CD4-positive, alpha-beta T cell treated with Interleukin-1 beta for 1 hour (primary cell): ENCODE measurements around the gene PPP4R1.

ENCODE experiments used
- DNase-seq, 2 donors: peaks; one replicate each; pipeline ENCODE4 v3.0.0-alpha.2; 2020 to 2022

PPP4R1 gene

GRCh38 chr18:9594823-9595596 lies 19.3 kb downstream of the PPP4R1 start:
- DNase-seq, result no peak

DNA sequence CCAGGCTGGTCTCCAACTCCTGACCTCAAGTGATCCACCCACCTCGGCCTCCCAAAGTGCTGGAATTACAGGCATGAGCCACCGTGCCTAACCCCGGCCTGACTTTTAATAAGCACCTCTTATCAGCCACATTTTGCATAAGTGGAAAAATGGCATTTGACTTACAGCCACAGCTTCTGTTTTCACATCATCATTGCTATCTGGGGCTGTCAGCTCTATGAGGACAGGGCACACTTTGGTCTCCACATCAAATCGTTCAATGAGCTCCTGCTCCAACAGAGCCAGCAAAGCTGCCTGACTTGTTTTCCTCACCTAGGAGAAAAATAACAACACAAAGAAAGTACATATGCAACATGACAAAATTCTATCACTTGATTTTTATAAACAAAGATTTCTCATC lies 26.4 kb downstream of the PPP4R1 start:
- no peak for DNase-seq

DNA sequence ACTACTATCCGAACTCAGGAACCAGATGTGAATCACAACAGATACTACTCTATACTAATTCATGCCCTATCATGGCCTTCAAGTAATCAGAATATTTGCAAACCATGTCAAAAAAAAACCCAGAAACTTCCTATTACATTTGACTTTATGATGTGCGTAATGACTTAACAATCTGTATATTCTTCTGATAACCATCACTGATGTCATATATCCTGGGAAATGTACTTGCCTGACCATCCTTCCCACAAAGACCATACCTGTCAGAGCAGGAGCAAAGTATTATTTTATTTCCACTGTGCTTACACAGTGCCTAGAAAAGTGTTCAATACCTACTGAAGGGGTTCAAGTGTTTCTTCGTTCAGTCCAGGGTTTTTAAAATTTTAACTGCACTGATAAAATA lies 27.5 kb downstream of the PPP4R1 start:
- DNase-seq, result no peak

DNA sequence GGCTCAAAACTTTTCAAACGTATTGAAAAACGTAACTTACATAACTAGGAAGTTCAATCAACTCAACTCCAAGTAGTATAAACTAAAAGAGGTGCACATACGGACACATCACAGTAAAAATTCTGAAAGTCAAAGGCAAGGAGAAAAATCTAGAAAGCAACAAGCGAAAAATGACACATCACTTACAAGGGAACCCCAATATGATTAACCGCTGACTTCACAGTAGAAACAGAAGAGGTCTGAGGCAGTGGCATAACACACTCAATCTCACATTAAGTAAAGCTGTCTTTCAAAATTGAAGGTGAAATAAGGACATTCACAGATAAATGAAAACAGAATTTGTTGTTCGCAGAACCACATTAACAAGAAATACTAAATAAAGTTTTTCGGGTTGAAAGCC lies 32.7 kb downstream of the PPP4R1 start:
- no peak for DNase-seq

DNA sequence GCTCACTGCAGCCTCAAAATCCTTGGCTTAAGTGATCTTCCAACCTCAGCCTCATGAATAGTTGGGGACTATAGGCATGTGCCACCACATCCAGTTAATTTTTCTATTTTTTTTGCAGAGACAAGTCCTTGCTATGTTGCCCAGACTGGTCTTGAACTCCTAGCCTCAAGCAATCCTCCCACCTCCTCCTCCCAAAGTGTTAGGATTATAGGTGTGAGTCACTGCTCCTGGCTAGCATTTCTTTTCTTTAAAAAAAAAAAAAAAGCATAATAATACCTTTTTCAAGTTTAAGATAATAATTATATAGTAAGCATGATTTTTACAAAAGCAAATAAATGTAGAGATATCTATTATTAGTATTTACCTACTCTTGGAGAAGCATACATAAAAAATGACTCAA lies 36.1 kb downstream of the PPP4R1 start:
- no peak for DNase-seq

DNA sequence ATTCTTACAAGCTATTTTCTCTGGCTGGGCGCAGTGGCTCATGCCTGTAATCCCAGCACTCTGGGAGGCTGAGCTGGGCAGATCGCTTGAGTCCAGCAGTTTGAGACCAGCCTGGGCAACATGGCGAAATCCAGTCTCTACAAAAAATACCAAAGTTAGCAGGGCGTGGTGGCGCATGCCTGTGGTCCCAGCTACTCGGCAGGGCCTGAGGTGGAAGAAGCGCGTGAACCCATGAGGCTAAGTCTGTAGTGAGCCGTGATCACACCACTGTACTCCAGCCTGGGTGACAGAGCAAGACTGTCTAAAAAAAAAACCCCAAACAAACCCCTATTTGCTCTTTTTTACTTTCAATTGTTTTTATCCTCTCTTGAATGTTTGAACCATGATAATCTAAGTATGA lies 37.0 kb downstream of the PPP4R1 start:
- DNase-seq, result no peak

- DNase-seq, result peak; percentile 34 to 40
These were observed 38.8 kb downstream of the PPP4R1 start for GRCh38 chr18:9575558-9575957.

- no peak for DNase-seq
These were observed 39.8 kb downstream of the PPP4R1 start for GRCh38 chr18:9574473-9575115.

DNA sequence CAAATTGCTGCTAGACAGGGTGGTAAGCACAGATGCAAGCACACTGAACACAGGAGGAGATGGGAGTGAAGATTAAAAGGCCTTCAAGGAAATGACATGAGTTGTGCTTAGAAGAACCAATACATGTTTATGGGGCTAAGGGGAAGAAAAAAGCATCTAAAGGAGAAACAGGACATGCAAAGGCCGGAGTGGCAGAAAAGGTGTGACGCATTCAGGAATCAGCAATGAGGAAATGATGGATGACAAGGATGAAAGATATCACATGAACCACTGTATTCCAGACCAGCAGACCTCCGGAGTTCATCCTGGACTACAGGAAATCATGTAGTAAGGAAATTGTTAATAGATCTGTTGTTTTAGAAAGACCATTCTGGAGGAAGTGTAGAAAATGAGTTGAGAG lies 42.8 kb downstream of the PPP4R1 start:
- DNase-seq, result no peak

GRCh38 chr18:9570255-9570654 lies 44.1 kb downstream of the PPP4R1 start:
- no peak for DNase-seq

DNA sequence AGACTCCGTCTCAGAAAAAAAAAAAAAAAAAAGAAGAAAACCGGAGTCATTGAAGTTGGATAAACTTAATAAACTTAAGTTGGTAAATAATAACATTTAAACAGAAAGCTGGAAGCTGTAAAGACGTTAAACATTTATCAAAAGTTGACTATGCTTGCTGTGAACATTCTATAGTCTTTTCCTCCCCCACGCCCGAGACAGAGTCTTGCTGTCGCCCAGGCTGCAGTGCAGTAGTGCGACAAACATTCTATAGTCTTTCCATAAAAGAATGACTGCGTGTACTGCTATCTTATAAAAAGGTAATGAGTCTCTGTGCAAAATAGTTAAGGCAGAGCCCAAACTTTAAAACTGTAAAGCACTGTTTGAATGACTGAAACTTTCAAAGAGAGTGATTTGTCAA lies 45.2 kb downstream of the PPP4R1 start:
- DNase-seq, result no peak

GRCh38 chr18:9568186-9568585 lies 46.2 kb downstream of the PPP4R1 start:
- DNase-seq, result no peak

- no peak for DNase-seq
These were observed 49.0 kb downstream of the PPP4R1 start for GRCh38 chr18:9565407-9565806.

DNA sequence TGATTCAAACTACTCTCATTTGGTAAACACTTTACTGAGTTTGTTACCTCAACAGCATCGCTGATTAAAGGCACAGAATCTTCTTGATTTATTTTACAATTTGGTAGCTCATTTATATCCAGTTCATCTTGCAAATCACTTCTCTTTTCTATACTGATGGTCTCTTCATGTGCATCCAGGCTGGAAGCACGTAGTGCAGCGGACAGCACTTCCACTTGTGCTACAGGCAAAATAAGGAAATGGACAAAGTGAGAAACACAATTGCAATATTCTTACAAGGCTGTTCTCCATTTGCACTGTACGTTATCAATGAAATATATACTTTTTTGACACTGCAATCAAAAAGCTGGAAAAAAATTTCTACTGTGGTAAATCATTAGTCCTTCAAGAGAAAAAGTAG lies 51.0 kb downstream of the PPP4R1 start:
- no peak for DNase-seq

- DNase-seq, result no peak
These were observed 51.8 kb downstream of the PPP4R1 start for GRCh38 chr18:9562584-9562983.

DNA sequence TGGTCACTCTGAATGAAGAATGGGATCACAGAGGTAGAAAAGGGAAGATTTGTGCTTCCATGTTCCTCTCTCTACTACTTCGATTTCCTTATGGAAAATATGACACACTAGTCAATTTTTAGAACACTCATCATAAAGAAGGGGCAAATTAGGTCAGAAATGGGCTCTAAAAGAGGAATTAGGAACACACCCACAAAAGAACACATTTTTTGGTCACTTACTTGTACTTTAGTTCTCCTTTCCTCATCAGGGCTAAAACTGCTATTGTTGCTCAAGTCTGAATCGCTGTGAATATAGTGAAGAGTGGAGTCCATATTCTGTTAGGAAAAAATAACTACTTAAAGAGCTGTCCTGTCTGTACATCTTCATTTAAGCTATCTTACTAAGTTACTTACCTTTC lies 52.6 kb downstream of the PPP4R1 start:
- DNase-seq, result no peak

GRCh38 chr18:9559253-9559652 lies 55.1 kb downstream of the PPP4R1 start:
- DNase-seq, result no peak

DNA sequence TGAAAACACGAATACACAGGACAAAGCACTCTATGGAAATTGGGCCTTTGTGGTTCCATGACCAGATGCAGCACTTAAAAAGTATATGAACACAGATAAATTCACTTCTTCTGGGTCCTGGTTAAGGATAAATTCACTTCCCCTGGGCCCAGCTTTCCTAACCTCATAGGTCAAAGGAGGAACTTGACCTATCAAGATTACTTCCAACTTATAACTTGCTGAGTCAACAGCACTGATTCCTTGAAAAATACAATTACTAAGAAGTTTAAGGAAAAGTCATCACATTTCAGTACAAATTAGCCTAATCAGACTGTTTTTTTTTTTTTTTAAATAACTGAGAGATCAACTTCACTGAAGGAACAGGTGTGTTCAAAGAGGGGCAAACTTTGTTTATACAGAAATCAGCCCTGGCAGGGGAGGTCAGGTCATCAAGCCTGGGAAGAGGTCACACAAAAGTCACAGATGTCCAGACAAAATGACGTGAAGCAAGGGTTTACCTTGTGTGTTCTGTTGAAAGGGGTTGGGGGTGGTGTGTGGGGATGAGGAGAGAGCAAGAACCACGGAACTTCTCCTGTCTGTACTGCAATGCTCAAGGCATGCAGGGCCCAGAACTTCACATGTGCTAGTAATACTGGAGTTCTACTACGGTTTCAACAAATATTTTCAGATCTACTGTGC lies 55.8 kb downstream of the PPP4R1 start:
- no peak for DNase-seq

DNA sequence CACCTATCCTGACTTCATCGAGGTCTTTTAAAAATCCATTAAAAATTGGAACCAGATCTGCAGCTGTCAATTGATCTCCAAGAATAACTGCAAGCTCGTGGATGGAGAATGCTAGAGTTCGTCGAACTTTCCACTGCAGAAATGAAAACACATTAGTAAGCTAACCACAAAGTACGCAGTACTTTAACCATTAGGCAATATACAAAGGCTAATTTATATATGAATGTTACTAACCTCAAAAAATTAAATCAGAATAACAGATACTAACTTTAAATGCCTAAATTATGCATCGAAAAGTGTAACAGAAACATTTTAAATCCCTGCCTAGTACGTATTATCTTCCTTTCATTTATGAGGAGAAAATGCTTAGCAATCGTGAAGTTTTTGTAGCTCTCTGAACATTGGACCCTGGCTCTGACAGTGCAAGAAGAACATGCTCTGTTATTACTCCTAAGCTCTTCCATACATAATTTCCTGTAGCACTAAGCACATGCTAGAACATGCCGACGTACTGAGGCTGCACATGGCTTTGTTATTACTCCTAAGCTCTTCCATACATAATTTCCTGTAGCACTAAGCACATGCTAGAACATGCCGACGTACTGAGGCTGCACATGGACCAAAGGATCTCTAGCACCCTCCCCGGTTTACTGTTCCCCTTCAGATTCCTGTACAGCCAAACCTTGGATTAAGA lies 57.0 kb downstream of the PPP4R1 start:
- DNase-seq, result no peak

- DNase-seq, result no peak
These were observed 61.7 kb downstream of the PPP4R1 start for GRCh38 chr18:9552616-9553015.

- no peak for DNase-seq
These were observed 62.2 kb downstream of the PPP4R1 start for GRCh38 chr18:9552191-9552590.

DNA sequence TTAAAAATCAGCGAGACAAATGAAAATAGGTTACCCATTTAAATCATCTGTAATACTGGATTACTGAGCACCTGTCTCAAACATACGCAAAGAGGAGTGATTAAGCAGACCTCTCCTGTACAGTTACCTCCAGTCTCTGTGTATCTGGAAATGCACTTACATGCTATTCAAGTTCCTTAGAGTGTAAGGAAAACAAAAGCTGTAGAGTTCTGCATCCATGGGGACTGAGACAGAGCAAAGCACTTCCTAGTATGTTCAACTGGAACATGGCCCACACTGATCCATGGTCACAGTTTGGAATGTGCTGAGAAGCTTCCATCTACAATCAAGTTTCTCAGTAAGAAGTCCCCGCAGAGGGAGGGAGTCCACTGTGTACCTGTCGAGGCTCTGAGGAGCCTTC lies 63.9 kb downstream of the PPP4R1 start:
- DNase-seq, result no peak

- no peak for DNase-seq
These were observed 65.0 kb downstream of the PPP4R1 start for GRCh38 chr18:9549405-9549804.

GRCh38 chr18:9547782-9548181 lies 66.6 kb downstream of the PPP4R1 start:
- DNase-seq, result no peak
